SK-N-MC (cell line): ENCODE data around the gene SMIM1.
"Not testable (repeated sequence)": the region's sequence is repeated elsewhere in the genome, so short reads cannot be mapped to it uniquely, and the experiment has no call there.

ENCODE experiments used
- DNase-seq: peaks from one replicate; pipeline ENCODE4 v3.0.0-alpha.2; 2011; ENCODE audit warnings: low read depth, low spot score
- H3K27ac ChIP-seq: fragments of 200-600 bp; sonication (generic); 2 replicates; pipeline ENCODE4 v1.5.1; 2016; ENCODE audit warnings: mixed run types
- H3K36me3 ChIP-seq: fragments of 200-600 bp; sonication (generic); 2 replicates; pipeline ENCODE4 v1.6.1; 2017; ENCODE audit warnings: antibody characterized with exemption, low read length, mixed read lengths; ENCODE audit not compliant: insufficient read depth
- H3K4me3 ChIP-seq: fragments of 200-600 bp; sonication (generic); 2 replicates; pipeline ENCODE4 v1.5.1; 2016
- H3K9ac ChIP-seq: fragments of 200-600 bp; sonication (generic); 2 replicates; pipeline ENCODE4 v1.8.0; 2017; ENCODE audit warnings: mixed run types, mixed read lengths; ENCODE audit not compliant: insufficient read length
- H3K9me3 ChIP-seq: fragments of 200-600 bp; sonication (generic); 2 replicates; pipeline ENCODE4 v1.6.1; 2017; ENCODE audit warnings: low read depth, mild to moderate bottlenecking, antibody characterized with exemption, low read length, moderate library complexity, mixed read lengths
- EZH2 ChIP-seq: fragments of 200-600 bp; sonication (generic); IDR thresholded peaks from one replicate; pipeline ENCODE4 v1.6.1; 2017; ENCODE audit warnings: antibody characterized with exemption
- FOXP2 ChIP-seq: optimal IDR thresholded peaks from 2 replicates; pipeline ENCODE3; 2011; ENCODE audit warnings: mild to moderate bottlenecking, moderate library complexity; ENCODE audit not compliant: insufficient read depth; ENCODE audit errors: extremely low read length, control extremely low read depth
- POLR2AphosphoS5 ChIP-seq: IDR thresholded peaks from 2 replicates; pipeline ENCODE4 v1.6.1; 2012; ENCODE audit warnings: mild to moderate bottlenecking, low read depth, low read length, borderline replicate concordance

Gene SMIM1

DNA sequence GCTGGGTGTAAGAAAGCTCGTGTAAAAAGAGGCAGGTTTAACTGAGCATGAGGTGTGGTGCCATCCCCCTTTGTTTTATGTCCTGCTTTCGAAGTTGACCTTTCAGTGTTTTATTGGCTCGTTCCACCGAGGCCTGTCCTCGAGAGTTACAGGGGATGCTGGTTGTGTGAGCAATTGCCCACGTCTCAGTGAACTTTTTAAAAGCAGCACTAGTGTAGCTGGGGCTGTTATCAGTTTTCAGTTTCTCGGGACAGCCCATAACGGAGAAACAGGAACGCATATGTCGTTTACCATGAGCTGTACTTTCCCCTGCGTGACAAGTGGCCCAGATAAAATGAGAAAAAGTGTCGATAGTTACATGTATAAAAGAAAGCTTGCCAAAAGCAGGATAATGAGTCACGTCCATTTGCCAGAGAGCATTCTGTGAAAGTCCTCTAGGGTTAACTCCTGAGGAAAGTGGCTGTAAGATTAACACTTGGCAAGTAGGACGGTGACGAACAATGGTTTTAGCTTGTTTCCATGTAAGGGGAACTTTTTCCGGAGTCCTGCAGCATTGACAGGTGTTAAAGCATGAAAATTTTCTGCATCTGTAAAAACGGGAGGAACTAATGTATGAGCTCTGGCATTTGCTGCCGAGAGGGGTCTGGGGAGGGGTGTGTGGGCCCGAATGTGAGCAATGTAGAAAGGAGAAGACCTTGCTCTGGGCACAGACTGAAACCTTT, 31.5 kb downstream of the SMIM1 start:
- H3K36me3 ChIP-seq: no peaks in the 10 kb centered on the region
- no peak overlapping the region for H3K9ac ChIP-seq
- H3K27ac ChIP-seq: no peak overlapping the region
- TF ChIP-seq EZH2 (no peak), POLR2AphosphoS5 (no peak), FOXP2 (no peak)
- H3K4me3 ChIP-seq: no peak overlapping the region
- H3K9me3 ChIP-seq: no peaks in the 10 kb centered on the region
- no peak for DNase-seq

DNA sequence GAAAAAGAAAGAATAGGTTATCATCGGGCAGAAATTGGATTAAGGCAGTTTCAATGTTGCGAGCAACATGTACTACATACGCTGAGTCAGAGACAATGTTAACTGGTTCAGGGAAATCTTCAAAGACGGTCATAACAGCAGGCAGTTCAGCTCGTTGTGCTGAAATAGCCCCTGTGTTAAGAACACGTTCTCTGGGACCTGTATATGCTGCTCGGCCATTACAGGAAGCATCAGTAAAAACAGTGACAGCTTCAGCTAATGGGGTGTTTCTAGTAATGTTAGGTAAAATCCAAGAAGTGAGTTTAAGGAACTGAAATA, 32.0 kb downstream of the SMIM1 start:
- H3K36me3 ChIP-seq, DNase-seq, H3K9ac ChIP-seq, H3K27ac ChIP-seq, H3K4me3 ChIP-seq, H3K9me3 ChIP-seq: not testable (repeated sequence)

DNA sequence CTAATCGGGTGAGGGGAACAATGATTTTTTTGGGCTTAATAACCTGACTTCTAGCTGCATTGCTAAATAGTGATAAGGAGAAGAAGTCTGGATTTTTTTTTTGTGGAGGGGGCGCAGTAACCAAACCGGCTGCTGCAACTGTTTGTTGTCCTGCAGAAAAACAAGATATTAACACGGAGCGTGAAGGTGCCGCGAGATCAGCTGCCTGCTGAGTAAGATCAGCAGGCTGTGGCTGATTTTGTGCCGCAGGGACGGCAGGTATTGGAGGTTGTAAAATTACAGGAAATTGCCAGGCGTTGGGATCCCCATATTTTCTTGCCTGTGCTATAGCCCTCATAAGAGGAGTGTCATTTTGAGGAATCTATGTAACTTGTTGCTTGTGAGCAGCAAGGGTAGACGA, 32.5 kb downstream of the SMIM1 start:
- no peak overlapping the region for H3K4me3 ChIP-seq
- TF ChIP-seq POLR2AphosphoS5 (no peak), FOXP2 (no peak), EZH2 (no peak)
- H3K9me3 ChIP-seq: no peaks in the 10 kb centered on the region
- H3K27ac ChIP-seq: no peak overlapping the region
- H3K9ac ChIP-seq: no peak overlapping the region
- no peaks in the 10 kb centered on the region for H3K36me3 ChIP-seq
- DNase-seq: no peak

DNA sequence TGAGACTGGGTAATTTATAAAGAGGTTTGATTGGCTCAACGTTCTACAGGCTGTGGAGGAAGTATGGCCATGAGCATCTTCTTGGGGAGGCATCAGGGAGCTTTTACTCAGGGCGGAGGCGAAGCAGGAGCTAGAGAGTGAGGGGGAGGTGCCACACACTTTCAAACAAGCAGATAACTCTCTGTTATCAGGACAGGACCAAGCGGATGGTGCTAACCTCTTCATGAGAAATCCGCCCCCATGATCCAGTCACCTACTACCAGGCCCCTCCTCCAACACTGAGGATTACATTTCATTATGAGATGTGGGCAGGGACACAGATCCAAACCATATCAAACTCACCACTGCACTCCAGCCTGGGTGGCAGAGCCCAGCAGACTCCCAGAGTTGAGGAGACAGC, 35.2 kb downstream of the SMIM1 start:
- DNase-seq: no peak
- TF ChIP-seq EZH2: no peak
- no peak for TF ChIP-seq POLR2AphosphoS5
- no peak for TF ChIP-seq FOXP2
- H3K9ac ChIP-seq: no peak overlapping the region
- H3K9me3 ChIP-seq: no peaks in the 10 kb centered on the region
- H3K27ac ChIP-seq: no peak overlapping the region
- H3K36me3 ChIP-seq: no peaks in the 10 kb centered on the region
- H3K4me3 ChIP-seq: no peak overlapping the region

DNA sequence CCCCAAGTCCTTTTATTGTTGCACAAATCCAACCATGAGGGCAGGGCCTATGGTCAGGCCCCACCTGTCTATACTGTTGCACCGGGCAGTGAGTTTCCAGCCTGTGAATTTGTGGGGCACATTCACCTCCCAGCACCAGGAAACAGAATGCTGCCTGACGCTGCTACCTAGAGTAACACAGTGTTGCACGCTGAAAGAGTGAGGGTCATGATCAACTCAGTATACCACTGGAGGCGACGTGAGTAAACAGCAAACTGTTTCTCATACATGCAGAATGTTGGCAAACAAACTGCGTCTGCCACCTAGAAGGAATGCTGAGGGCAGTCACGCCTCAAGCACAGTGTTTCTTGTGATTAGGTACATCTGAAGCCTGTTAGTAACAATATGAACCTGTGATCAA, 37.1 kb downstream of the SMIM1 start:
- Histone ChIP-seq H3K4me3 (no peak overlapping the region), H3K9ac (no peak overlapping the region), H3K9me3 (no peaks in the 10 kb centered on the region), H3K36me3 (no peaks in the 10 kb centered on the region), H3K27ac (no peak overlapping the region)
- DNase-seq: no peak
- no peak for TF ChIP-seq POLR2AphosphoS5
- TF ChIP-seq EZH2: no peak
- no peak for TF ChIP-seq FOXP2

DNA sequence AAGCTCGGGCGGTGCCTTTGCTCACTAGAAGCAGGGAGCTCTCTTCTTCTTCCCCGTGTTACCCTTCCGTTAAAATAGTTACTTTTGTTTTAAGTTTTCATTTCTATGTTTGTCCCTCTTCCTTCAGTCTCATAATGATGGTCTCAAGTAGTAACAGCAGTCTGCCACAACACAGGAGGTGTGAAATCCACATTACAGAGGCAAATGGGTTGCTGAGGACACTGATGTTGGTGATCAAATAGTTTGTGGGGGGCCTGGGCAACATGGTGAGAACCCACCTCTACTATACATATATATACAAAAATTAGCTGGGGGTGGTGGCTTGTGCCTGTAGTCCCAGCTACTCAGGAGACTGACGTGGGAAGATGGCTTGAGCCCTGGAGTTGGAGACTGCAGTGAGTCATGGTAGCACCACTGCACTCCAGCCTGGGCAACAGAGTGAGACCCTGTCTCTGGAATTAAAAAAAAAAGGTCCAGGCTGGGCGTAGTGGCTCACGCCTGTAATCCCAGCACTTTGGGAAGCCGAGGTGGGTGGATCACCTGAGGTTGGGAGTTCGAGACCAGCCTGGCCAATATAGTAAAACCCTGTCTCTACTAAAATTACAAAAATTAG, 37.7 kb downstream of the SMIM1 start:
- DNase-seq: not testable (repeated sequence)

DNA sequence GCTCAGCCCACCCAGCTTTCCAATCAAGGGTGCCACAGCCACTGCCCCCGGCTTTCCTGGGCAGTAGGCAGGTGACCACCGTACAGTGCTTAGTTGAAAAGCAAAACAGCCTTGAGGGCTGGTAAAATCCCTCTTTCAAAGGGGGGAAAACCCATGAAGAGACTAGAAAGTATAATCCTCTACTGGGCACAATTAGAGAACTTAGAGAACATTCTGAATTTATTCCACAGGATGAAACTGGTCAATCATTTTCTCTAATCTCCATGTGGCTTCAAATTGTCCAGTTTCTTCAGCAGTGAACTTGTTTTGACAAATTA, 39.0 kb downstream of the SMIM1 start:
- TF ChIP-seq FOXP2 (no peak), EZH2 (no peak)
- H3K9ac ChIP-seq: no peak overlapping the region

More for the DNA sequence above, 37.7 kb downstream of the SMIM1 start:
- not testable (repeated sequence) for H3K36me3 ChIP-seq, H3K9me3 ChIP-seq, H3K9ac ChIP-seq, H3K27ac ChIP-seq, H3K4me3 ChIP-seq

DNA sequence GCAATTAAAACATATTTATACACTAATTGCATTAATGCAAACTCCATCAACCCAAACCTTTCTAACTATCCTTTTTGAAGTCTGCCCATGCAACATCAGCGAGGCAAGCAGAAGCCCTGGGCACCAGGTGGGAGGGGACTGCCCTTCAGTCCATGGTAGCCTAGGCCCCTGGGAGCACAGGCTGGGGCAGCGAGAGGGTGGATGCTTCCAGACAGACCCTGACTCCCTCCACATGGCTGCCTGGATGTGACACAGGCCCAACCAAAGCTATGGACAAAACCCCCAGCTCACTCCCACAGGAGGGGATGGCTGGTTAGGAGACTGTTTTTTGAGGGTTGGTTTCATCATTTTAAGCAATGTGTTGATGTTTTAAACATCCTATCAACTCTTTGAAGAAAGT, 41.5 kb downstream of the SMIM1 start:
- TF ChIP-seq POLR2AphosphoS5 (no peak), FOXP2 (no peak), EZH2 (no peak)
- no peak for DNase-seq
- Histone ChIP-seq H3K4me3 (no peak overlapping the region), H3K9me3 (no peaks in the 10 kb centered on the region), H3K9ac (no peak overlapping the region), H3K36me3 (no peaks in the 10 kb centered on the region), H3K27ac (no peak overlapping the region)

More for the DNA sequence above, 39.0 kb downstream of the SMIM1 start:
- DNase-seq: no peak
- Histone ChIP-seq H3K9me3 (no peaks in the 10 kb centered on the region), H3K4me3 (no peak overlapping the region), H3K36me3 (no peaks in the 10 kb centered on the region), H3K27ac (no peak overlapping the region)

DNA sequence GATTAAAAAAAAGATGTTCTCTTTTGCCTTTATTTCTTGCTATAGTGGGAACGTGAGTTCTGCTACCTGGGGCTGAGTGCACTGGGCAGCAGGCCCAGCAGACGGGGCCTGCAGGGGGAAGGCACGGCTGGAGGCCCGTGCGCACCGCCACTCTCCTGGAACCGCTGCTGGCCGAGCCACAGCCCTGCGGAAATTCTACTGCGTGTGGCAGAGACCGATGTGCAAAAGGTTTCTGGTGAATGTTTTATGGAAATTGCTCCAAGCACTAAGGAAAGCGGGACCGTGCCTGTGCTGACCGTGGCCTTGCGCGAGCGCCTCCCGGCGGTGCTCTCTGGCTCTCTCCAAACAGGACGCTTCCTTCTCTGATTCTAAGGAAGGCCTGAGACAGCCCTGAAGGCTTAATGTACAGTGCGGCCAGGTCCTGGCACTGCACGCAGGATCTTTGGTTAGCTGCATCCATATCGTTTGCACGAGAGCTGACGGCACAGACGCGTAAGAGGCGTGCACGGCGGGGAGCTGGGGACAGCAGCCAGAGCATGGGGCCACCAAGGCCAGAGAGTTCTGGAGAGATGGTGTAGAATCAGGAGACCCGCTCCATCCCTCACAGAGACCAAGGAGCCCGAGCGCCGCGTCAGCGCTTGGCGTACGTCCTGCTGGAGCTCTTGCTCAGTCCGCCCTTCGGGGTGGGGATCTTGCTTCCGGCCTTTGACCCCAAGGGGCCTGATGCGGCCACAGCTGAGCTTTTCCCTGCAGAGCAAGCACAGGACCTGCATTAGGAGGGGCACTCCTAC, 42.4 kb downstream of the SMIM1 start:
- H3K9ac ChIP-seq: no peak overlapping the region
- no peak overlapping the region for H3K4me3 ChIP-seq
- H3K27ac ChIP-seq: no peak overlapping the region
- no peak for DNase-seq
- no peaks in the 10 kb centered on the region for H3K9me3 ChIP-seq
- TF ChIP-seq EZH2: no peak
- TF ChIP-seq FOXP2: no peak
- no peak for TF ChIP-seq POLR2AphosphoS5
- no peaks in the 10 kb centered on the region for H3K36me3 ChIP-seq
